HepG2 (cell line): ENCODE results near the gene GNAT2.

Experiments
- HDAC2 ChIP-seq: sonication (generic); formaldehyde crosslinking; IDR thresholded peaks from 2 replicates; pipeline ENCODE4 v1.4.0; 2020; ENCODE audit warnings: missing genetic modification reagents
- JUN ChIP-seq: sonication (generic); formaldehyde crosslinking; IDR thresholded peaks from 2 replicates; pipeline ENCODE4 v1.4.0; 2020; ENCODE audit warnings: mild to moderate bottlenecking, missing genetic modification reagents
- POLR2AphosphoS5 ChIP-seq: IDR thresholded peaks from 2 replicates; pipeline ENCODE4 v1.6.1; 2012; ENCODE audit warnings: low read depth, low read length

DNA sequence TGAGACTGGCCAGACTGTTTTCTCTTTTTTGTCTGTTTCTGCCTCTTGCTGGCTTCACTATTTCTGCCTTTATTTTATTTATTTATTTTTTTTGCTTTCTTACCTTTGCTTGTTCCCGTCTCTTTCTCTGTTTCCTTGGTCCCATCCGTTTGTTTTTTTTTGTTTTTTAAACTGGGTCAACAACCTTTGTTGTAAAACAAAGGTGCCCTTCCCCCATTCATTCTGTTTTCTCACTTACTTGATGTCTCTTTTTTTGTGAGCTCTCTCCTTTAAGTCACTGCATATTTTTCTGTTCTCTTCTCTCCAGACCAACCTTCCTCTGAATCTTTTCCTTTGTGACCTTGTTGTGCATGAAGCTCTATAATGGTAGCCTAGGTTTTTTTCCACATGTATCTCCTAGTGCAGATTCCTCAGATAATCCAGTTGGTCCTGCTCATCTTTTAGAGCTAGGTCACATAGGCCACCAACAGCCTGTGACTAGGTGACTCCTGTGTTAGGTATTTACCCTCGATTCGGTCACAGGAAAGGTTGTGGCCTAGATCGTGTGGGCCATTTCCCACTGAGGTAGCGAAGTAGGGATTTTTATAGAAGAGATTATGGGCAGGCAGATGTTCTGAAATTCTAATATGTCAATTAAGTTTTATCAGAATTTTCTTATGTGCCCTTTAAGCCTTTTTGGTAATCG is 55.1 kb downstream of the GNAT2 start:
- TF ChIP-seq HDAC2 (CRISPR knock-in tag) (no peak), POLR2AphosphoS5 (no peak), JUN (CRISPR knock-in tag) (no peak)
